H1 (cell line): ENCODE results near the gene RAB3GAP1. TPM values are rescaled to one million over a fixed set of nuclear protein-coding genes. Genes with fewer than 3 reads are reported as not detected.

ENCODE experiments used
- CTCF ChIA-PET: fragments of 300-600 bp; sonication (Branson Sonifier 250); formaldehyde crosslinking; loops from one replicate; lab custom pipeline; 2021; ENCODE audit not compliant: partially characterized antibody; lab: Charles Lee
- POLR2A ChIA-PET: fragments of 300-600 bp; sonication (Branson Sonifier 250); formaldehyde crosslinking; loops from one replicate; lab custom pipeline; 2021; ENCODE audit warnings: inconsistent platforms; ENCODE audit not compliant: partially characterized antibody; lab: Charles Lee
- DNase-seq, 2 experiments: peaks; one replicate each; pipeline versions ENCODE4 v3.0.0 to v3.0.0-alpha.2; 2010 to 2022; ENCODE audit warnings: low spot score in 2 of 2, low read depth in 1 of 2, mixed read lengths in 1 of 2
- FAIRE-seq: peaks from 2 replicates; lab custom pipeline; 2011; peaks lifted over from hg19 to GRCh38; lab: Jason Lieb, UNC
- H2AFZ ChIP-seq: 2 replicates; pipeline ENCODE4 v1.8.1; 2012; ENCODE audit warnings: low read length, inconsistent platforms
- H2AK5ac ChIP-seq: 2 replicates; pipeline ENCODE4 v1.6.1; 2013; ENCODE audit warnings: low read depth, low read length
- H2BK120ac ChIP-seq: replicated peaks from 2 replicates; pipeline ENCODE3; 2013; ENCODE audit warnings: low read depth, low read length, inconsistent platforms
- H2BK12ac ChIP-seq: 2 replicates; pipeline ENCODE4 v1.6.1; 2013; ENCODE audit warnings: low read depth, low read length
- H2BK15ac ChIP-seq: 2 replicates; pipeline ENCODE4 v1.6.1; 2013; ENCODE audit warnings: low read length
- H2BK20ac ChIP-seq: 2 replicates; pipeline ENCODE4 v1.6.1; 2013; ENCODE audit warnings: low read length
- H2BK5ac ChIP-seq: 2 replicates; pipeline ENCODE4 v1.6.1; 2013; ENCODE audit warnings: low read depth, low read length
- H3K14ac ChIP-seq: 2 replicates; pipeline ENCODE4 v1.6.1; 2013; ENCODE audit warnings: inconsistent platforms; ENCODE audit not compliant: insufficient read length
- H3K18ac ChIP-seq: 2 replicates; pipeline ENCODE4 v1.6.1; 2013; ENCODE audit warnings: low read length; ENCODE audit errors: extremely low read depth
- H3K23ac ChIP-seq: 2 replicates; pipeline ENCODE4 v1.6.1; 2013; ENCODE audit warnings: inconsistent platforms; ENCODE audit not compliant: insufficient read length
- H3K23me2 ChIP-seq: 2 replicates; pipeline ENCODE4 v1.6.1; 2013; ENCODE audit warnings: low read depth, low read length
- H3K27ac ChIP-seq: 2 replicates; pipeline ENCODE4 v1.6.1; 2011; ENCODE audit warnings: low read depth, low read length, inconsistent platforms
- H3K27me3 ChIP-seq, 4 experiments: replicated peaks in 1 of 4; 1 replicate in 1 of 4; 2 replicates in 3 of 4; pipeline versions ENCODE4 v1.6.1 to v1.8.1; 2011 to 2013; ENCODE audit warnings: low read length in 3 of 4, mild to moderate bottlenecking in 3 of 4, inconsistent platforms in 2 of 4, mixed read lengths in 2 of 4, moderate library complexity in 1 of 4; ENCODE audit not compliant: control insufficient read depth in 3 of 4, insufficient read depth in 3 of 4; ENCODE audit errors: extremely low read depth in 1 of 4
- H3K36me3 ChIP-seq, 4 experiments: 2 replicates each; pipeline versions ENCODE4 v1.6.1 to v1.8.1; 2011 to 2013; ENCODE audit warnings: mild to moderate bottlenecking in 4 of 4, low read length in 3 of 4, moderate library complexity in 2 of 4, control low read depth in 1 of 4, inconsistent platforms in 1 of 4; ENCODE audit not compliant: insufficient read depth in 4 of 4, control insufficient read depth in 2 of 4
- H3K4ac ChIP-seq: replicated peaks from 2 replicates; pipeline ENCODE3; 2013; ENCODE audit warnings: low read length, low read depth, mixed read lengths, inconsistent platforms; ENCODE audit not compliant: insufficient read length
- H3K4me1 ChIP-seq, 4 experiments: replicated peaks in 1 of 4; 1 replicate in 1 of 4; 2 replicates in 3 of 4; pipeline versions ENCODE4 v1.6.1 to v1.8.1; 2011 to 2013; ENCODE audit warnings: low read length in 3 of 4, inconsistent platforms in 2 of 4, mixed read lengths in 1 of 4; ENCODE audit not compliant: insufficient read depth in 4 of 4, control insufficient read depth in 3 of 4
- H3K4me2 ChIP-seq, 2 experiments: 2 replicates each; pipeline versions ENCODE4 v1.6.1 to v1.8.1; 2011 to 2013; ENCODE audit warnings: low read depth in 2 of 2, low read length in 2 of 2, control low read depth in 1 of 2, inconsistent platforms in 1 of 2, mild to moderate bottlenecking in 1 of 2; ENCODE audit not compliant: insufficient read depth in 1 of 2
- H3K4me3 ChIP-seq, 4 experiments: fragments of 200-600, 300-600 bp in 1 of 4; sonication (generic), shearing (Covaris generic), sonication (Bioruptor Twin) in 1 of 4; 2 replicates each; pipeline versions ENCODE4 v1.5.1 to v1.8.1; 2011 to 2016; ENCODE audit warnings: low read length in 4 of 4, low read depth in 3 of 4, control low read depth in 2 of 4, inconsistent platforms in 2 of 4, mild to moderate bottlenecking in 2 of 4, mixed read lengths in 1 of 4, moderate library complexity in 1 of 4; ENCODE audit not compliant: insufficient read depth in 2 of 4; ENCODE audit errors: extremely low read depth in 1 of 4
- H3K56ac ChIP-seq: replicated peaks from 2 replicates; pipeline ENCODE3; 2013; ENCODE audit warnings: low read depth, mild to moderate bottlenecking, mixed read lengths, low read length, inconsistent platforms; ENCODE audit not compliant: insufficient read length
- H3K79me1 ChIP-seq: 2 replicates; pipeline ENCODE4 v1.6.1; 2013; ENCODE audit warnings: low read depth, low read length, control low read depth
- H3K79me2 ChIP-seq, 2 experiments: 2 replicates each; pipeline versions ENCODE4 v1.6.1 to v1.8.1; 2012 to 2013; ENCODE audit warnings: low read length in 2 of 2, mild to moderate bottlenecking in 2 of 2, inconsistent platforms in 1 of 2; ENCODE audit not compliant: insufficient read depth in 2 of 2, control insufficient read depth in 1 of 2
- H3K9ac ChIP-seq, 4 experiments: replicated peaks in 1 of 4; 1 replicate in 1 of 4; 2 replicates in 3 of 4; pipeline versions ENCODE4 v1.6.1 to v1.8.1; 2011 to 2013; ENCODE audit warnings: low read depth in 3 of 4, low read length in 3 of 4, control low read depth in 2 of 4, mild to moderate bottlenecking in 2 of 4, moderate library complexity in 2 of 4, inconsistent platforms in 1 of 4; ENCODE audit errors: extremely low read depth in 1 of 4
- H3K9me3 ChIP-seq, 2 experiments: 2 replicates each; pipeline versions ENCODE4 v1.6.1 to v1.8.1; 2012 to 2013; ENCODE audit warnings: mild to moderate bottlenecking in 2 of 2, moderate library complexity in 2 of 2, control low read depth in 1 of 2, inconsistent platforms in 1 of 2, low read depth in 1 of 2, low read length in 1 of 2, mixed read lengths in 1 of 2; ENCODE audit not compliant: insufficient read depth in 2 of 2
- H4K20me1 ChIP-seq, 2 experiments: replicated peaks in 1 of 2; 2 replicates each; pipeline versions ENCODE3 to v1.8.1; 2011 to 2013; ENCODE audit warnings: inconsistent platforms in 2 of 2, low read length in 2 of 2, mild to moderate bottlenecking in 1 of 2; ENCODE audit not compliant: insufficient read depth in 2 of 2, control insufficient read depth in 1 of 2
- H4K5ac ChIP-seq: 2 replicates; pipeline ENCODE4 v1.6.1; 2013; ENCODE audit warnings: low read length, low read depth, mixed read lengths, inconsistent platforms; ENCODE audit not compliant: insufficient read length
- H4K8ac ChIP-seq: 2 replicates; pipeline ENCODE4 v1.8.0; 2013; ENCODE audit warnings: mild to moderate bottlenecking, moderate library complexity, low read length, inconsistent platforms; ENCODE audit not compliant: insufficient read depth; ENCODE audit errors: extremely low read depth
- H4K91ac ChIP-seq: replicated peaks from 2 replicates; pipeline ENCODE3; 2013; ENCODE audit warnings: low read length, mixed read lengths, inconsistent platforms; ENCODE audit not compliant: insufficient read length
- HDAC2 ChIP-seq, 2 experiments: fragments of 300-600 bp in 1 of 2; sonication (generic) in 1 of 2; IDR thresholded peaks; 2 replicates each; pipeline ENCODE4 v1.6.1; 2011 to 2012; ENCODE audit warnings: low read depth in 2 of 2, low read length in 2 of 2, mild to moderate bottlenecking in 2 of 2, moderate library complexity in 2 of 2, borderline replicate concordance in 1 of 2, inconsistent platforms in 1 of 2
- HDAC6 ChIP-seq: IDR thresholded peaks from one replicate; pipeline ENCODE4 v1.7.1; 2012; ENCODE audit warnings: low read depth, mild to moderate bottlenecking, inconsistent platforms, low read length, moderate library complexity
- JUND ChIP-seq: IDR thresholded peaks from 2 replicates; pipeline ENCODE4 v1.6.1; 2011; ENCODE audit warnings: mild to moderate bottlenecking, improper control_type of control experiment, low read length
- KDM5A ChIP-seq: fragments of 200-600 bp; IDR thresholded peaks from 2 replicates; pipeline ENCODE4 v1.7.1; 2012; ENCODE audit warnings: mild to moderate bottlenecking, low read length, inconsistent platforms, mixed read lengths
- POU5F1 ChIP-seq: IDR thresholded peaks from 2 replicates; pipeline ENCODE4 v1.6.1; 2011; ENCODE audit warnings: low read depth, mild to moderate bottlenecking, low read length, moderate library complexity
- SRF ChIP-seq: IDR thresholded peaks from 2 replicates; pipeline ENCODE4 v1.6.1; 2011; ENCODE audit warnings: mild to moderate bottlenecking, low read depth, low read length, moderate library complexity
- ZNF274 ChIP-seq: IDR thresholded peaks from 2 replicates; pipeline ENCODE4 v1.7.0; 2012; ENCODE audit warnings: low read length, borderline replicate concordance; ENCODE audit errors: extremely low read depth
- WGBS, 2 experiments: shearing (Covaris generic) in 1 of 2; methylation state at CpG; one replicate each; pipeline versions ENCODE4 v1.1.6 to v1.1.7; 2013 to 2015; ENCODE audit warnings: low lambda C conversion rate in 2 of 2, mixed read lengths in 2 of 2, inconsistent platforms in 1 of 2, low coverage in 1 of 2, missing lambda C conversion rate in 1 of 2; ENCODE audit not compliant: insufficient replicate concordance in 2 of 2, insufficient coverage in 1 of 2, insufficient read length in 1 of 2; ENCODE audit errors: extremely low coverage in 1 of 2, missing lambda C conversion rate in 1 of 2; 5-methylcytosine and 5-hydroxymethylcytosine counted together
- polyA plus RNA-seq, 7 experiments: library from polyadenylated mRNA; depleted of rRNA in 3 of 7; stranded (reverse) in 5 of 7; unstranded in 2 of 7; fragments of >200 nt in 5 of 7; fragments of 200-250 nt in 2 of 7; gene quantifications; 1 replicate in 5 of 7; 2 replicates in 1 of 7; 4 replicates in 1 of 7; pipeline versions ENCODE4 v1.2.1 to v1.2.3, GENCODE V29; 2011 to 2013; ENCODE audit warnings: missing spikeins in 2 of 7, mixed read lengths in 2 of 7
- total RNA-seq: library from RNA; stranded (reverse); fragmentation: NEBNext Ultra II Directional; extraction: Animal tissue kit (Norgen Biotek cat#: 25700); gene quantifications from 2 replicates; pipeline ENCODE4 v1.2.1, GENCODE V29; 2021
- TF ChIP-seq, protein P1 (sequence below), 3 experiments: IDR thresholded peaks; 1 replicate in 2 of 3; 2 replicates in 1 of 3; pipeline versions ENCODE4 v1.5.1 to v1.6.1; 2011; ENCODE audit warnings: low read length in 3 of 3, mild to moderate bottlenecking in 3 of 3, inconsistent platforms in 2 of 3, low read depth in 1 of 3, moderate library complexity in 1 of 3; ENCODE audit not compliant: insufficient read depth in 1 of 3; ENCODE audit errors: control extremely low read depth in 1 of 3
- TF ChIP-seq, protein P2 (sequence below): IDR thresholded peaks from 2 replicates; pipeline ENCODE4 v1.6.1; 2012; ENCODE audit warnings: inconsistent platforms
- TF ChIP-seq, protein P3 (sequence below): IDR thresholded peaks from 2 replicates; pipeline ENCODE4 v1.6.1; 2011; ENCODE audit warnings: low read length, improper control_type of control experiment

RAB3GAP1 gene
- total and polyA plus RNA-seq, 2 of the 8 experiments (the other 6 are each of a cell fraction or from before 2014, with no cell fraction given), result 9.8 to 28.6 TPM

DNA sequence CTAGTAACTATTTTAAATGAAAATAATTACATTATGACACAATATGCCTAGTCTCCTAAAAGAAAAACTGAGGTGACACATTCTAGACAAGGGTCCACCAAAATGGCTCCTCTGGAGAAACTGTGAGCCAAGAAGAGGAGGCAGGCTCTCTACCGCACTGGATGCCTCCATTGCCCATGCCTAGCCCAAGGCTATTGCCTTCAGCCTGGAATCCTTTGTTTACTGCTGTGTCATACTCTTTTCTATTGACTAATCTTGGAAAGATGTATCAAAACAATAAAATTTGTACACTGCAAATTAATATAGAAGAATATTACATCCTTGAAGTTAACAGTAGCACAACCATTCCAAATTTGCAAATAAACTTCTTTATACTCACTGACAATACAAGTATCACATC lies 167.1 kb downstream of the RAB3GAP1 start:
- Histone ChIP-seq H4K5ac (no peak overlapping the region), H2BK15ac (no peak overlapping the region), H4K91ac (no peak overlapping the region), H3K14ac (no peak overlapping the region), H2AFZ (no peak overlapping the region), H2BK120ac (no peak overlapping the region), H2BK12ac (no peak overlapping the region), H4K8ac (no peak overlapping the region), H2BK5ac (no peak overlapping the region), H3K9me3 (no peaks in the 10 kb centered on the region), H3K23me2 (no peaks in the 10 kb centered on the region), H3K79me1 (no peaks in the 10 kb centered on the region), H3K9ac (no peak overlapping the region), H3K36me3 (no peaks in the 10 kb centered on the region; a peak in 1 of 8 replicates), H3K4me2 (no peak overlapping the region), H4K20me1 (no peaks in the 10 kb centered on the region), H3K4me1 (no peaks in the 10 kb centered on the region), H3K18ac (no peak overlapping the region), H3K27ac (no peak overlapping the region), H3K4ac (no peak overlapping the region), H2AK5ac (no peak overlapping the region), H3K56ac (no peak overlapping the region), H3K79me2 (no peaks in the 10 kb centered on the region), H3K4me3 (no peak overlapping the region), H3K23ac (no peak overlapping the region), H2BK20ac (no peak overlapping the region), H3K27me3 (no peaks in the 10 kb centered on the region)
- FAIRE-seq, result no peak
- 86% methylated on average over 1 of the region's 1 CpG; no CpG with 5 or more reads in 1 of the 2 experiments for WGBS, 2 experiments
- CTCF ChIA-PET, result no interaction called here
- POLR2A ChIA-PET, result no interaction called here
- DNase-seq, result no peak
- TF ChIP-seq, protein P1, sequence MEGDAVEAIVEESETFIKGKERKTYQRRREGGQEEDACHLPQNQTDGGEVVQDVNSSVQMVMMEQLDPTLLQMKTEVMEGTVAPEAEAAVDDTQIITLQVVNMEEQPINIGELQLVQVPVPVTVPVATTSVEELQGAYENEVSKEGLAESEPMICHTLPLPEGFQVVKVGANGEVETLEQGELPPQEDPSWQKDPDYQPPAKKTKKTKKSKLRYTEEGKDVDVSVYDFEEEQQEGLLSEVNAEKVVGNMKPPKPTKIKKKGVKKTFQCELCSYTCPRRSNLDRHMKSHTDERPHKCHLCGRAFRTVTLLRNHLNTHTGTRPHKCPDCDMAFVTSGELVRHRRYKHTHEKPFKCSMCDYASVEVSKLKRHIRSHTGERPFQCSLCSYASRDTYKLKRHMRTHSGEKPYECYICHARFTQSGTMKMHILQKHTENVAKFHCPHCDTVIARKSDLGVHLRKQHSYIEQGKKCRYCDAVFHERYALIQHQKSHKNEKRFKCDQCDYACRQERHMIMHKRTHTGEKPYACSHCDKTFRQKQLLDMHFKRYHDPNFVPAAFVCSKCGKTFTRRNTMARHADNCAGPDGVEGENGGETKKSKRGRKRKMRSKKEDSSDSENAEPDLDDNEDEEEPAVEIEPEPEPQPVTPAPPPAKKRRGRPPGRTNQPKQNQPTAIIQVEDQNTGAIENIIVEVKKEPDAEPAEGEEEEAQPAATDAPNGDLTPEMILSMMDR (IDR thresholded peaks at IDR 0.05; ENCODE audit: control extremely low read depth in 1 of 3, insufficient read depth in 1 of 3, low read depth in 1 of 3, low read length in 3 of 3), result no peak
- TF ChIP-seq JUND (no peak), HDAC2 (IDR thresholded peaks at IDR 0.05; ENCODE audit: borderline replicate concordance in 1 of 2, low read depth in 2 of 2, low read length in 2 of 2) (no peak), SRF (no peak), KDM5A (no peak), ZNF274 (no peak), POU5F1 (no peak), HDAC6 (no peak)
- TF ChIP-seq, protein P2, sequence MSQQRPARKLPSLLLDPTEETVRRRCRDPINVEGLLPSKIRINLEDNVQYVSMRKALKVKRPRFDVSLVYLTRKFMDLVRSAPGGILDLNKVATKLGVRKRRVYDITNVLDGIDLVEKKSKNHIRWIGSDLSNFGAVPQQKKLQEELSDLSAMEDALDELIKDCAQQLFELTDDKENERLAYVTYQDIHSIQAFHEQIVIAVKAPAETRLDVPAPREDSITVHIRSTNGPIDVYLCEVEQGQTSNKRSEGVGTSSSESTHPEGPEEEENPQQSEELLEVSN, result no peak
- TF ChIP-seq, protein P3, sequence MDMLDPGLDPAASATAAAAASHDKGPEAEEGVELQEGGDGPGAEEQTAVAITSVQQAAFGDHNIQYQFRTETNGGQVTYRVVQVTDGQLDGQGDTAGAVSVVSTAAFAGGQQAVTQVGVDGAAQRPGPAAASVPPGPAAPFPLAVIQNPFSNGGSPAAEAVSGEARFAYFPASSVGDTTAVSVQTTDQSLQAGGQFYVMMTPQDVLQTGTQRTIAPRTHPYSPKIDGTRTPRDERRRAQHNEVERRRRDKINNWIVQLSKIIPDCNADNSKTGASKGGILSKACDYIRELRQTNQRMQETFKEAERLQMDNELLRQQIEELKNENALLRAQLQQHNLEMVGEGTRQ, result no peak
